ENCODE results near the gene C1QTNF8. TPM values are rescaled to one million over a fixed set of nuclear protein-coding genes. Genes with fewer than 3 reads are reported as not detected.

Gene C1QTNF8
- total and polyA plus RNA-seq, 2 of the 8 experiments (the other 6 are each of a cell fraction or from before 2014, with no cell fraction given): not detected

DNA sequence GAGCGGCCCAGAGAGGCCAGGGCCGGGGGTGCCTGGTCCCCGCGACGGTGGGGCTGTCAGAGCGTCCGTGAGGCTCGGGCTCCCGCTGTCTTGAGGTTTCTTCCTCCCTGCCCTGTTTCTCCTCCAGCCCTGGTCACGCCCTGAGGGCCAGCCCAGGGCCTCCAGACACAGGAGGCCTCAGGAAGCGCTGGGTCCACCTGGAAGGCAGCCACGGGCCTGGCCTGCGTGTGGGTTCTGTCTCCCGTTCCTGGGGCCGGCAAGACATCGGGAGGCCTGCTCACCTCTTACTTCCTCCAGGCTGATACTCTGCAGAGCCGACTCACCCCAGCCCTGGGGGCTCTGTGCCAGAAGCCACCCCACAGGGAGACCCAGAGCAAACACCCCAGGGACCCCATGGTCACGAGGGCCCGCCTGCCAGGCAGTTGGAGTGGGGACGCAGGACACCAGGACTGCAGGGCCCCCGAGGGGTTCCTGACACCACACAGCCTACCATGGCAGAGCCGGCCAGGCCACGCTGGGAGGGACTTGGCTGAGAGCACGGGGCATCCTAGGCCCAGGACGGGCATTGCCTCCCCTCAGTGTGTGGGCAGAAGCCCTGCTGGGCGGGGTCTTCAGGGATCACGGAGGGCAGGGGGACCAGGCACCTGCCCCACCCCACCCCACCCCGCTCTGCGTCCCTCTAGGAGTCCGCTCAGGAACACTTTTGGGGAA lies 37.9 kb upstream of the C1QTNF8 start:
- Histone ChIP-seq H4K5ac (ENCODE audit: insufficient read length, low read depth, low read length) (no peak overlapping the region), H2BK120ac (replicated peaks; ENCODE audit: low read depth, low read length) (no peak overlapping the region), H2AFZ (ENCODE audit: low read length) (no peak overlapping the region), H3K27ac (ENCODE audit: low read depth, low read length) (no peak overlapping the region), H3K4ac (replicated peaks; ENCODE audit: insufficient read length, low read depth, low read length) (no peak overlapping the region), H4K20me1 (replicated peaks in 1 of 2; ENCODE audit: control insufficient read depth in 1 of 2, insufficient read depth in 2 of 2, low read length in 2 of 2) (no peaks in the 10 kb centered on the region), H3K4me2 (ENCODE audit: insufficient read depth in 1 of 2, low read depth in 2 of 2, low read length in 2 of 2) (no peak overlapping the region), H3K23ac (ENCODE audit: insufficient read length) (no peak overlapping the region), H3K9me3 (ENCODE audit: insufficient read depth in 2 of 2, low read depth in 1 of 2, low read length in 1 of 2) (no peaks in the 10 kb centered on the region), H3K56ac (replicated peaks; ENCODE audit: insufficient read length, low read depth, low read length) (no peak overlapping the region), H2BK20ac (ENCODE audit: low read length) (no peak overlapping the region), H3K4me3 (ENCODE audit: extremely low read depth in 1 of 4, insufficient read depth in 2 of 4, low read depth in 3 of 4, low read length in 4 of 4) (no peak overlapping the region), H2BK15ac (ENCODE audit: low read length) (no peak overlapping the region), H4K91ac (replicated peaks; ENCODE audit: insufficient read length, low read length) (no peak overlapping the region), H3K4me1 (replicated peaks in 1 of 4; ENCODE audit: control insufficient read depth in 3 of 4, insufficient read depth in 4 of 4, low read length in 3 of 4) (no peaks in the 10 kb centered on the region), H3K79me1 (ENCODE audit: low read depth, low read length) (no peaks in the 10 kb centered on the region), H3K18ac (ENCODE audit: extremely low read depth, low read length) (no peak overlapping the region), H2BK5ac (ENCODE audit: low read depth, low read length) (no peak overlapping the region), H3K9ac (replicated peaks in 1 of 4; ENCODE audit: extremely low read depth in 1 of 4, low read depth in 3 of 4, low read length in 3 of 4) (no peak overlapping the region), H2AK5ac (ENCODE audit: low read depth, low read length) (no peak overlapping the region), H3K27me3 (replicated peaks in 1 of 4; ENCODE audit: control insufficient read depth in 3 of 4, extremely low read depth in 1 of 4, insufficient read depth in 3 of 4, low read length in 3 of 4) (no peaks in the 10 kb centered on the region), H3K36me3 (ENCODE audit: control insufficient read depth in 2 of 4, insufficient read depth in 4 of 4, low read length in 3 of 4) (no peaks in the 10 kb centered on the region), H2BK12ac (ENCODE audit: low read depth, low read length) (no peak overlapping the region), H3K14ac (ENCODE audit: insufficient read length) (no peak overlapping the region), H3K79me2 (ENCODE audit: control insufficient read depth in 1 of 2, insufficient read depth in 2 of 2, low read length in 2 of 2) (no peaks in the 10 kb centered on the region), H3K23me2 (ENCODE audit: low read depth, low read length) (no peaks in the 10 kb centered on the region), H4K8ac (ENCODE audit: extremely low read depth, insufficient read depth, low read length) (peak overlapping the region; percentile 25; the same call in 1 of the 2 replicates)
- ChIA-PET POLR2A (ENCODE audit: partially characterized antibody) (no interaction called here), CTCF (ENCODE audit: partially characterized antibody) (no interaction called here)
- FAIRE-seq: no peak
- 88% methylated on average over 24 of the region's 30 CpGs; no CpG with 5 or more reads in 1 of the 2 experiments for WGBS, 2 experiments (ENCODE audit: extremely low coverage in 1 of 2, insufficient coverage in 1 of 2, insufficient read length in 1 of 2, insufficient replicate concordance in 2 of 2, low coverage in 1 of 2, low lambda C conversion rate in 2 of 2, missing lambda C conversion rate in 1 of 2)
- DNase-seq (ENCODE audit: low read depth in 1 of 2, low spot score in 2 of 2): no peak
- TF ChIP-seq BRCA1 (IDR thresholded peaks at IDR 0.05; ENCODE audit: low read depth, low read length): no peak
- TF ChIP-seq, protein P1, sequence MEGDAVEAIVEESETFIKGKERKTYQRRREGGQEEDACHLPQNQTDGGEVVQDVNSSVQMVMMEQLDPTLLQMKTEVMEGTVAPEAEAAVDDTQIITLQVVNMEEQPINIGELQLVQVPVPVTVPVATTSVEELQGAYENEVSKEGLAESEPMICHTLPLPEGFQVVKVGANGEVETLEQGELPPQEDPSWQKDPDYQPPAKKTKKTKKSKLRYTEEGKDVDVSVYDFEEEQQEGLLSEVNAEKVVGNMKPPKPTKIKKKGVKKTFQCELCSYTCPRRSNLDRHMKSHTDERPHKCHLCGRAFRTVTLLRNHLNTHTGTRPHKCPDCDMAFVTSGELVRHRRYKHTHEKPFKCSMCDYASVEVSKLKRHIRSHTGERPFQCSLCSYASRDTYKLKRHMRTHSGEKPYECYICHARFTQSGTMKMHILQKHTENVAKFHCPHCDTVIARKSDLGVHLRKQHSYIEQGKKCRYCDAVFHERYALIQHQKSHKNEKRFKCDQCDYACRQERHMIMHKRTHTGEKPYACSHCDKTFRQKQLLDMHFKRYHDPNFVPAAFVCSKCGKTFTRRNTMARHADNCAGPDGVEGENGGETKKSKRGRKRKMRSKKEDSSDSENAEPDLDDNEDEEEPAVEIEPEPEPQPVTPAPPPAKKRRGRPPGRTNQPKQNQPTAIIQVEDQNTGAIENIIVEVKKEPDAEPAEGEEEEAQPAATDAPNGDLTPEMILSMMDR (IDR thresholded peaks at IDR 0.05; ENCODE audit: control extremely low read depth in 1 of 3, insufficient read depth in 1 of 3, low read depth in 1 of 3, low read length in 3 of 3): no peak
- TF ChIP-seq POU5F1 (IDR thresholded peaks at IDR 0.05; ENCODE audit: low read depth, low read length): no peak
- TF ChIP-seq KDM4A (IDR thresholded peaks at IDR 0.05; ENCODE audit: low read depth, low read length, severe bottlenecking): no peak
- no peak for TF ChIP-seq KDM5A (IDR thresholded peaks at IDR 0.05; ENCODE audit: low read length)
- TF ChIP-seq TAF7 (optimal IDR thresholded peaks at IDR 0.05; ENCODE audit: borderline replicate concordance, low read depth, low read length): no peak
- TF ChIP-seq, protein P2, sequence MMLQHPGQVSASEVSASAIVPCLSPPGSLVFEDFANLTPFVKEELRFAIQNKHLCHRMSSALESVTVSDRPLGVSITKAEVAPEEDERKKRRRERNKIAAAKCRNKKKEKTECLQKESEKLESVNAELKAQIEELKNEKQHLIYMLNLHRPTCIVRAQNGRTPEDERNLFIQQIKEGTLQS (IDR thresholded peaks at IDR 0.05; ENCODE audit: insufficient read depth, low read depth, low read length): no peak
- TF ChIP-seq BCL11A (IDR thresholded peaks at IDR 0.05; ENCODE audit: low read depth in 2 of 2, low read length in 2 of 2): no peak
- TF ChIP-seq ZNF274 (IDR thresholded peaks at IDR 0.05; ENCODE audit: borderline replicate concordance, extremely low read depth, low read length): no peak
- TF ChIP-seq JUN (IDR thresholded peaks at IDR 0.05; ENCODE audit: low read depth, low read length): no peak

All from H1 (cell line).